Esophagus (tissue), 2 donors: ENCODE measurements around the gene SYCP2L. TPM values are rescaled to one million over a fixed set of nuclear protein-coding genes. Genes with fewer than 3 reads are reported as not detected.

ENCODE experiments used
- H3K27ac ChIP-seq, 2 donors: one replicate each; pipeline ENCODE4 v1.5.1; 2013; ENCODE audit warnings: low read depth in 2 of 2, mild to moderate bottlenecking in 2 of 2, inconsistent platforms in 1 of 2, low read length in 1 of 2, moderate library complexity in 1 of 2
- H3K27me3 ChIP-seq, 2 donors: one replicate each; pipeline ENCODE4 v1.6.1; 2013; ENCODE audit warnings: low read length in 2 of 2, control low read depth in 1 of 2, mild to moderate bottlenecking in 1 of 2; ENCODE audit not compliant: insufficient read depth in 2 of 2, control insufficient read depth in 1 of 2
- H3K36me3 ChIP-seq, 2 donors: one replicate each; pipeline ENCODE4 v1.6.1; 2013; ENCODE audit warnings: low read length in 1 of 2; ENCODE audit not compliant: control insufficient read depth in 2 of 2, insufficient read depth in 2 of 2
- H3K4me1 ChIP-seq, 2 donors: one replicate each; pipeline ENCODE4 v1.6.1; 2013; ENCODE audit warnings: low read length in 1 of 2; ENCODE audit not compliant: control insufficient read depth in 2 of 2, insufficient read depth in 2 of 2
- H3K4me3 ChIP-seq, 2 donors: one replicate each; pipeline ENCODE4 v1.5.1; 2013; ENCODE audit warnings: low read length in 2 of 2, mild to moderate bottlenecking in 2 of 2, low read depth in 1 of 2, moderate library complexity in 1 of 2
- H3K9me3 ChIP-seq, 2 donors: one replicate each; pipeline ENCODE4 v1.6.1; 2013; ENCODE audit warnings: mild to moderate bottlenecking in 2 of 2, low read depth in 1 of 2, low read length in 1 of 2, moderate library complexity in 1 of 2; ENCODE audit not compliant: control insufficient read depth in 2 of 2, insufficient read depth in 1 of 2
- WGBS, 2 donors: extraction: QIAGEN DNeasy Blood & Tissue Kit; methylation state at CpG; one replicate each; pipeline ENCODE4 v1.1.7; 2013; 5-methylcytosine and 5-hydroxymethylcytosine counted together
- polyA plus RNA-seq, 2 donors: library from polyadenylated mRNA; stranded (reverse); fragments of 200-250 nt; gene quantifications; one replicate each; pipeline ENCODE4 v1.2.3, GENCODE V29; 2013
- donor health status: healthy with polysubstance abuse.
- donor health status: Bipolar disorder and iron deficiency.

SYCP2L gene
- polyA plus RNA-seq, 2 donors: 0.13 to 0.63 TPM

DNA sequence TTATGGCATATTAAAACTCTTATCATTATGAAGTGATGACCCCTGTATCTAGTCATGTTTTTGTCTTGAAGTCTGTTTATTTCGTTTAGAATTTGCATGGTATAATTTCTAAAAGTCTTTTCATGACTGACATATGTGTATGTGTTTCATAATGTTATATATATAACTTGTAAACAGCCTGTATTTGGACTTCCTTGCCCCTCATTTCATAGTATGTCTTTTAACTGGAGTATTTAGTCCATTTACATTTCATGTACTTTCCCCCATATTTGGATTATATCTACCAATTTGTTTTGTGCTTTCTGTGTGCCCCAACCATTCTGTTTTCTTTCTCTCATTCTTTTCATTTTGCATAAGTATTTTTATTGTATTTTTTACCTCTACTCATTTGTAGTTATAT is 59.0 kb downstream of the SYCP2L start:
- no peak overlapping the region for H3K27ac ChIP-seq
- no peaks in the 10 kb centered on the region for H3K4me1 ChIP-seq
- H3K36me3 ChIP-seq: no peaks in the 10 kb centered on the region
- no peaks in the 10 kb centered on the region for H3K9me3 ChIP-seq
- no peak overlapping the region for H3K4me3 ChIP-seq
- H3K27me3 ChIP-seq: no peaks in the 10 kb centered on the region
- WGBS, 2 donors: 69 to 87% methylated on average over 1 of the region's 1 CpG

DNA sequence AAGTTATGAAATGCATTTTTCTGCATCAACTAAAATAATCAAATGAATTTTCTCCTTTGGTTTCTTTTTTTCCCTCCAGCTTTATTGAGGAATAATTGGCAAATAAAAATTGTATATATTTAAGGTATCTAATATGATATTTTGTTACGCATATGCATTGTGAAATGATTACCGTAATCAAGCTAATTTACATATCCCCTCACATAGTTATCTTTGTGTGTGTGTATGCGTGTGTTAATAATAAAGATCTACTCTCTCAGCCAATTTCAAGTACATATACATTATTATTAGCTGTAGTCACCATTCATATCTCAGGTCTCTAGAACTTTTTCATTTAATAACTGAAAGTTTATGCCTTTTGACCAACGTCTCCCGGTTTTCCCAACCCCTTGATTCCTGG is 61.1 kb downstream of the SYCP2L start:
- no peaks in the 10 kb centered on the region for H3K36me3 ChIP-seq
- WGBS, 2 donors: 86 to 98% methylated on average over 5 of the region's 5 CpGs

DNA sequence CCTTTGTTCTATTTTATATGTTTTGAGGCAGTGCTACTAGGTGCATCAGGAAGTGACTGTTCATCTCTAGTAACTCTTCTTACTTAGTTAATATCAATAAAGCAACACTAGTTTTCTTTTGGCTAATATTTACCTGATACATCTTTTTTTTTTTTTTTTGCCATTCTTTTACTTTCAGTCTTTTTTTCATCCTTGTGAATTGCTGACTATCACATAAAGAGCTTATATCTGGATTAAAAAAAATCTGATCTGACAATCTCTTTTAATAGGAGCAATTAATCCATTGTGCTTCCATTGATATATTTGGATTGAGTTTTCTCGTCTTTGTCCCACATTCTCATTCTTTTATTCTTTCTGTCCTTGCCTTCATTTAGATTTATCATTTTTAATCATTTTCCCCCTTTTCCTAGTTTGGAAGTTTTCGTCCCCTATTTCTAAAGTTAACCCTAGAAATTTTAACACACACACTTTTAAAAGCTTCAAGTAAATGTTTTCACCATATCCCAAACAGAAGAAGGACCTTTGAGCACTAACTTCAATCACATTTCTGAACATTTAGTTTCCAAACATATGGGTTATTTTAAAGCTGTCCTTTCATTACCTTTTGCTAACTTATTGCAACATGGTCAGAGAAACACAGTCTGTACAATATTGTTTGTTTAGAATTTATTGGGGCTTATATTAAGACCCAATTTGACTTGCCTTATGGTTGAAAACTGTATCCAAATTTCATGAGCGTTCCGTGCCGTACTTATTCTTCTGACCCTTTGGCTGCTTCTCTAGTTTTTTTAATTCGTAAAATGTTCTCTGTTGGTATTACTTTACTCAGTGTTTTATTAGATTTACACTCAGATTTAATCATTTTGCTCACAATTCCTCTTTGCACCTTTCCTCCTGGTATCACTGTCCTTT is 63.0 kb downstream of the SYCP2L start:
- WGBS, 2 donors: 74 to 85% methylated on average over 6 of the region's 6 CpGs
- Histone ChIP-seq H3K4me3 (no peak overlapping the region), H3K4me1 (no peaks in the 10 kb centered on the region), H3K9me3 (no peaks in the 10 kb centered on the region), H3K27me3 (no peaks in the 10 kb centered on the region), H3K36me3 (no peaks in the 10 kb centered on the region), H3K27ac (no peak overlapping the region)

More for the DNA sequence above, 61.1 kb downstream of the SYCP2L start:
- Histone ChIP-seq H3K4me1 (no peaks in the 10 kb centered on the region), H3K27ac (no peak overlapping the region), H3K4me3 (no peak overlapping the region), H3K27me3 (no peaks in the 10 kb centered on the region), H3K9me3 (no peaks in the 10 kb centered on the region)

DNA sequence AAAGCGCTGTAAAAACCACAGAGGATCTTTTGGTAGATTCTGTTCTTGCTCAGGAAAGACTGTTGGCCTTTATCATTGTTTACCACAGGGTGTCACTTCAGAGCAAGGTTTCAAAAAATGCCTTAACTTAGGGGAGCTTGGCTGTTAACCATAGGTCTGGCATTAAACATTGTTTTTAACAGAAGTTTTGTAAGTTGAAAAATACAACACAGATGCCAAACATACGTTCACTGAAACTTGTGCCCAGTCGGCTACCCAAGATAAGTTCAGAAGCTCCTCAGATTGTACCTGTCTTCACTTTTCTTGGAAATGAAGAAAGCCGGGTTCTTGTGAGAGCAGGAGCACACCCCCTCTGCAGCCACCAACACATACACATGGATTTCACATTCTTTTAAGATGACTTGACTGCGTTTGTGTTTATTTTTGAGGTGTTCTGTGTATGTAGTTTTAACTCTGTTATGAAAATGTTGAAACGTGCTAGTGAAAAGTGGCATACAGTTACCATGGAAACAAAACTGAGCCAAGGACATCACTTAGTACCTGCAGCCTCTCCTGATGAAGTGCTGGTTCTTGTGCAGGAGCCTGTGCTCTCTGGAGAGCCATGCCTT is 64.9 kb downstream of the SYCP2L start:
- Histone ChIP-seq H3K27ac (no peak overlapping the region), H3K4me1 (no peaks in the 10 kb centered on the region), H3K4me3 (no peak overlapping the region), H3K27me3 (no peaks in the 10 kb centered on the region), H3K9me3 (no peaks in the 10 kb centered on the region), H3K36me3 (no peaks in the 10 kb centered on the region)
- WGBS, 2 donors: 30 to 39% methylated on average over 6 of the region's 6 CpGs

DNA sequence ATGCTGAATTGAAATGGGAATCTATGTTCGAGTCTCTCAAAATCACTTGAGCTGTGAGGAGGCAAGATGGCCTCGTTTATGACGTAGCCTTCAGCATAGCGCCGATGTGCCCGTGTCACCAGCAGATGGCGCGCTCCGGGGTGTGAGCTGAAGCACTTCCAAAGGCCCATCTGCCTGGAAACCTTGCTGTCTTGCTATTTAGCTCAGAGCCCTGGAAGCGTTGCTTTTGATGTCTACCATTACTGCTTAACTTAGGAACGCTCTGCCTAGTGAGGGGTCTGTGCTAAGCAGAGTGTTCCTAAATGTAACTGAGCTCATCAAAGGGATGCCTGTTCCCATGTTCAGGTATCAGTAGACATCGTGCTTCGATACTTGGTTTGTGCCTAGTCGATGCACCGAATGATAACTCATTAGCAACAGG is 67.7 kb downstream of the SYCP2L start:
- no peak overlapping the region for H3K4me3 ChIP-seq
- no peak overlapping the region for H3K27ac ChIP-seq

DNA sequence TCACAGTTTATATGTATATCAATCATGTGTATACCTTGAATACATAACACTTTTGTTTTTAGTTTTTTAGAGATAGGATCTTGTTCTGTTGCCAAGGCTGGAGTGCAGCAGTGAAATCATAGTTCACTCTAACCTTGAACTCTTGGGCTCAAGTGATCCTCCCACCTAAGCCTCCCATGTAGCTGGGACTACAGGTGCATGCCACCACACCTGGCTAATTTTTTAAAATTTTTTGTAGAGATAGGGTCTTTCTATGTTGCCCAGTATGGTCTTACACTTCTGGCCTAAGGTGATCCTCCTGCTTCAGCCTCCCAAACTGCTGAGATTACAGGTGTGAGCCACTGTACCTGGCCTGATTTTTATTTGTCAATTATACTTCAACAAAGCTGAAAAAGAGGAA is 69.9 kb downstream of the SYCP2L start:
- Histone ChIP-seq H3K4me3 (no peak overlapping the region), H3K27ac (no peak overlapping the region), H3K4me1 (no peaks in the 10 kb centered on the region), H3K9me3 (peaks cover 0 to 2% of the 10 kb centered on the region in 2 donors), H3K36me3 (no peaks in the 10 kb centered on the region), H3K27me3 (peaks cover 0 to 3% of the 10 kb centered on the region in 2 donors)

More for the DNA sequence above, 67.7 kb downstream of the SYCP2L start:
- H3K9me3 ChIP-seq: peaks cover 0 to 2% of the 10 kb centered on the region in 2 donors
- H3K27me3 ChIP-seq: no peaks in the 10 kb centered on the region
- 36 to 38% methylated on average over 15 of the region's 15 CpGs for WGBS, 2 donors
- H3K36me3 ChIP-seq: no peaks in the 10 kb centered on the region
- H3K4me1 ChIP-seq: no peaks in the 10 kb centered on the region

DNA sequence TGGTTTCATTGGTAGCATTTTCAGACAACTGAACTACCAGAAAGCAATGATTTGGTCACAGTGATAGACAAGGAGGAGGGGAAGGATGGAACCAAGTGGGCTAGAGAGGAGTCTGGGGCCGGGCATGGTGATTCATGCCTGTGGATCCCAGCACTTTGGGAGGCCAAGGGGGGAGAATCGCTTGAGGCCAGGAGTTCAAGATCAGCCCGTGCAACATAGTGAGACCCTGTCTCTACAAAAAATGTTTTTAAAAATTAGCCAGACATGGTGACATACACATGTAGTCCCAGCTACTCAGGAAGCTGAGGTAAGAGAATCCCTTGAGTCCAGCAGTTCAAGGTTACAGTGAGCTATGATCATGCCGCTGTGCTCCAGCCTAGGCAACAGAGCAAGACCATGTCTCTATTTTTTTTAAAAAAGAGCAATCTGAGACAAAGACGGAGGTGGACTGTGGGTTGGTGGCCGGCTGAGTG is 70.6 kb downstream of the SYCP2L start:
- Histone ChIP-seq H3K9me3 (peaks cover 0 to 2% of the 10 kb centered on the region in 2 donors), H3K4me3 (no peak overlapping the region), H3K27me3 (peaks cover 0 to 3% of the 10 kb centered on the region in 2 donors), H3K27ac (no peak overlapping the region), H3K36me3 (no peaks in the 10 kb centered on the region), H3K4me1 (no peaks in the 10 kb centered on the region)
- WGBS, 2 donors: 84 to 94% methylated on average over 6 of the region's 6 CpGs

DNA sequence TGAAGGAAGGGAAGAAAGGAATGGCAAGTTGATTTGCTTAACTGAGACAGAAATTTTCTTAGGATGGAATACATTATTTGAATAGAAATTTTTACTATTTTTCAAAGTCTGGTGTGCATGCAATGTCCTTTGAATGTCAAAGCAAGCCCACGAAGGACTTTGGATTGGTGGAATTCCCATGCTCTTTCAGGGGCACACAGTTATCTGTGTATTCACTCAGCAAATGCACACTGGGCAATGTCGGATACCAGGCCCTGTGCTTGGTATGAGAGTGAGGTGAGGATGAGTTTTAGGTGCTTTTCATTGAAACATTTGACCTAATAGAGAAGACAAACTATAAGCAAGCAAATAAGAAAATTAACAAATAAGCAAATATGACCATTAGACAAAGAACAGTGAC is 73.3 kb downstream of the SYCP2L start:
- H3K36me3 ChIP-seq: no peaks in the 10 kb centered on the region
- H3K4me3 ChIP-seq: no peak overlapping the region
- H3K27me3 ChIP-seq: peaks cover 0 to 3% of the 10 kb centered on the region in 2 donors
- H3K9me3 ChIP-seq: peaks cover 0 to 2% of the 10 kb centered on the region in 2 donors
- WGBS, 2 donors: 90% methylated on average over 2 of the region's 2 CpGs
- H3K4me1 ChIP-seq: no peaks in the 10 kb centered on the region
- no peak overlapping the region for H3K27ac ChIP-seq

DNA sequence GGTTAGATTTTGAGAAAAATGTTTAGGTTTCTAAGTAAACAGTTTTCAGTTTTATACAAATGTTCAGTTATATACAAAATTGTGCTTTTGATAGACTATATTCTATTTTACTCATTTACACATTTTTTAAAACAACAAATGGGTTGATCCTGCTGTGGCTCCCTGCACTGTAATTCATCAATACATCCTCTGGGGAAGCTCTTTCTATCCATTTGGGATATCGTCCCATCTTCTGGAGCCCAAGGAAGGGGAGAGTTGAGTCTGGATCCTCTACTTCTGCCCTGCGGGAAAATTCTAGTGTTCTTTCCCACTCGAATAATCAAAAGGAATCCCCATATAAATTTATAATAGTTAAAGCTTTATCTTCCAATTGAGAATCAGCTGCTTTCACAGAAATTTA is 75.0 kb downstream of the SYCP2L start:
- Histone ChIP-seq H3K4me1 (no peaks in the 10 kb centered on the region), H3K27ac (no peak overlapping the region), H3K9me3 (peaks cover 0 to 2% of the 10 kb centered on the region in 2 donors), H3K27me3 (peaks cover 0 to 3% of the 10 kb centered on the region in 2 donors), H3K36me3 (no peaks in the 10 kb centered on the region), H3K4me3 (no peak overlapping the region)
- WGBS, 2 donors: 85 to 91% methylated on average over 3 of the region's 3 CpGs
